A549 treated with ZK216348 at 1 μM for 4 hours (cell line): ENCODE data around the gene GSTP1. TPM values are rescaled to one million over a fixed set of nuclear protein-coding genes. Genes with fewer than 3 reads are reported as not detected.

Experiments used
- total RNA-seq: library from RNA; stranded (reverse); fragments of 200-300 nt; extraction: Qiagen RNA extraction; gene quantifications from 5 replicates; pipeline ENCODE4 v1.2.3, GENCODE V29; 2022; ENCODE audit warnings: low read depth

The GSTP1 gene
- 1,131 to 1,719 TPM (median 1,604 TPM) in 5 replicates for total RNA-seq

GRCh38 chr11:67583247-67584204, at the start of gene GSTP1:
TSS of gene GSTP1 (plus strand) at chr11:67583812. CDS start at chr11:67583844, 32 bp downstream.

GRCh38 chr11:67606492-67607295, 23.1 kb downstream of the GSTP1 start, which contains the start of gene NDUFV1:
TSS of gene NDUFV1 (plus strand) at chr11:67606936. CDS start at chr11:67607005, 69 bp downstream.

GRCh38 chr11:67629386-67630227, 46.0 kb downstream of the GSTP1 start, which contains the start of gene NUDT8:
TSS of gene NUDT8 (minus strand) at chr11:67629937. CDS start at chr11:67629911, 26 bp downstream.

Other genes starting within 250 kb of the GSTP1 start
- gene POLD4, start 230.3 kb upstream of the GSTP1 start, total RNA-seq: 178 to 259 TPM (median 241 TPM) in 5 replicates
- 31.1 to 50.6 TPM (median 43.0 TPM) in 5 replicates for gene CLCF1, start 210.2 kb upstream of the GSTP1 start, total RNA-seq
- gene RAD9A, start 191.8 kb upstream of the GSTP1 start, total RNA-seq: 19.5 to 36.8 TPM (median 32.0 TPM) in 5 replicates
- gene PPP1CA, start 182.0 kb upstream of the GSTP1 start, total RNA-seq: 240 to 296 TPM (median 291 TPM) in 5 replicates
- 0.04 to 0.21 TPM (median 0.15 TPM) in 3 of 5 replicates, not detected in the others for gene TBC1D10C, start 179.7 kb upstream of the GSTP1 start, total RNA-seq
- 0.08 to 0.21 TPM (median 0.14 TPM) in 5 replicates for gene CARNS1, start 168.1 kb upstream of the GSTP1 start, total RNA-seq
- gene RPS6KB2, start 155.3 kb upstream of the GSTP1 start, total RNA-seq: 33.7 to 50.6 TPM (median 48.8 TPM) in 5 replicates
- gene PTPRCAP, start 146.1 kb upstream of the GSTP1 start, total RNA-seq: 0.22 to 0.62 TPM in 2 of 5 replicates, not detected in the others
- gene CORO1B, start 140.3 kb upstream of the GSTP1 start, total RNA-seq: 38.0 to 67.3 TPM (median 57.2 TPM) in 5 replicates
- gene GPR152, start 131.1 kb upstream of the GSTP1 start, total RNA-seq: 0.13 TPM in 1 of 5 replicates, not detected in the others
- not detected in 5 replicates for gene CABP4, start 128.5 kb upstream of the GSTP1 start, total RNA-seq
- gene TMEM134, start 114.6 kb upstream of the GSTP1 start, total RNA-seq: 36.4 to 70.3 TPM (median 62.1 TPM) in 5 replicates
- 43.6 to 48.9 TPM (median 48.0 TPM) in 5 replicates for gene AIP, start 100.8 kb upstream of the GSTP1 start, total RNA-seq
- gene PITPNM1, start 78.4 kb upstream of the GSTP1 start, total RNA-seq: 34.1 to 60.5 TPM (median 47.3 TPM) in 5 replicates
- gene CDK2AP2, start 75.7 kb upstream of the GSTP1 start, total RNA-seq: 50.3 to 95.2 TPM (median 85.4 TPM) in 5 replicates
- not detected in 5 replicates for gene CABP2, start 60.4 kb upstream of the GSTP1 start, total RNA-seq
- gene NDUFV1, start 23.1 kb downstream of the GSTP1 start, total RNA-seq: 128 to 159 TPM (median 152 TPM) in 5 replicates
- gene NUDT8, start 46.1 kb downstream of the GSTP1 start, total RNA-seq: 6.4 to 15.4 TPM (median 13.7 TPM) in 5 replicates
- not detected in 5 replicates for gene TBX10, start 56.0 kb downstream of the GSTP1 start, total RNA-seq
- 0.60 to 1.4 TPM (median 1.3 TPM) in 5 replicates for gene ACY3, start 66.9 kb downstream of the GSTP1 start, total RNA-seq
- not detected in 5 replicates for gene ALDH3B2, start 90.8 kb downstream of the GSTP1 start, total RNA-seq